HG02610 (cell line): ENCODE data around the gene BAIAP2L1.

Source experiments
- ATAC-seq: cut with Tn5 transposase; IDR thresholded peaks from one replicate; pipeline ENCODE4 v1.9.1; 2021; ENCODE audit warnings: mild to moderate bottlenecking, moderate library complexity; ENCODE audit not compliant: unreplicated experiment

Gene BAIAP2L1

GRCh38 chr7:98296833-98297232, 104.1 kb downstream of the BAIAP2L1 start:
- ATAC-seq = no peak

GRCh38 chr7:98295467-98296192, 105.3 kb downstream of the BAIAP2L1 start:
- no peak for ATAC-seq

- peak; percentile 47 for ATAC-seq
These were observed 106.0 kb downstream of the BAIAP2L1 start for GRCh38 chr7:98294798-98295382.

- ATAC-seq = no peak
These were observed 106.6 kb downstream of the BAIAP2L1 start for GRCh38 chr7:98294326-98294725.

GRCh38 chr7:98293746-98294145, 107.1 kb downstream of the BAIAP2L1 start:
- ATAC-seq = no peak

GRCh38 chr7:98293265-98293664, 107.6 kb downstream of the BAIAP2L1 start:
- ATAC-seq = no peak

- ATAC-seq = no peak
These were observed 109.2 kb downstream of the BAIAP2L1 start for GRCh38 chr7:98291717-98292116.

GRCh38 chr7:98289333-98289875, 111.5 kb downstream of the BAIAP2L1 start:
- ATAC-seq = no peak

GRCh38 chr7:98288064-98288823, 112.6 kb downstream of the BAIAP2L1 start:
- ATAC-seq = no peak

- ATAC-seq = no peak
These were observed 113.4 kb downstream of the BAIAP2L1 start for GRCh38 chr7:98287486-98287959.

GRCh38 chr7:98286701-98287485, 114.0 kb downstream of the BAIAP2L1 start:
- ATAC-seq = no peak

GRCh38 chr7:98286093-98286539, 114.8 kb downstream of the BAIAP2L1 start:
- ATAC-seq = no peak

- ATAC-seq = no peak
These were observed 115.5 kb downstream of the BAIAP2L1 start for GRCh38 chr7:98285157-98286092.

- no peak for ATAC-seq
These were observed 116.4 kb downstream of the BAIAP2L1 start for GRCh38 chr7:98284335-98285036.

GRCh38 chr7:98283887-98284222, 117.0 kb downstream of the BAIAP2L1 start:
- ATAC-seq = no peak

GRCh38 chr7:98283127-98283886, 117.6 kb downstream of the BAIAP2L1 start:
- ATAC-seq = no peak

- no peak for ATAC-seq
These were observed 118.2 kb downstream of the BAIAP2L1 start for GRCh38 chr7:98282703-98283102.
